ENCODE data around the gene CD2AP. TPM values are rescaled to one million over a fixed set of nuclear protein-coding genes. Genes with fewer than 3 reads are reported as not detected.

The CD2AP gene
- total and polyA plus RNA-seq, 2 of the 8 experiments (the other 6 are each of a cell fraction or from before 2014, with no cell fraction given): 8.6 to 75.6 TPM

DNA sequence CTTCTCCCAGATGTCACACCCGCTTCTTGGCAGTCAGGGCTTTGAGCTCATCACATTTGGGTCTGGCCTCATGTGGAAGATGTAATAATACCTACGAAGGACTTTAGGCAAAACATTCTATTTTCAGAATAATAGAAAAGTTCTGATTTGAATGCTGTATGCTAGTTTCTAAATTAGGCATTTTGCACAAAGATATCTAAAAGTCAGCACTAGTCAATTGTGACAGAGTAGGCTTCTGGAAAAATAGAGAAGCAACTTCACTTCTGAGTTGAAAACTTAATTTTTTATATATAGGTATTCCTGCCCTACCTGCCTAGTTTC is 38.3 kb upstream of the CD2AP start:
- H3K4ac ChIP-seq (replicated peaks; ENCODE audit: insufficient read length, low read depth, low read length): no peak overlapping the region
- H3K23ac ChIP-seq (ENCODE audit: insufficient read length): no peak overlapping the region
- no peaks in the 10 kb centered on the region for H4K20me1 ChIP-seq (replicated peaks in 1 of 2; ENCODE audit: control insufficient read depth in 1 of 2, insufficient read depth in 2 of 2, low read length in 2 of 2)
- no peak overlapping the region for H2BK12ac ChIP-seq (ENCODE audit: low read depth, low read length)
- H2BK15ac ChIP-seq (ENCODE audit: low read length): no peak overlapping the region
- no peaks in the 10 kb centered on the region for H3K4me1 ChIP-seq (replicated peaks in 1 of 4; ENCODE audit: control insufficient read depth in 3 of 4, insufficient read depth in 4 of 4, low read length in 3 of 4)
- no peaks in the 10 kb centered on the region for H3K79me1 ChIP-seq (ENCODE audit: low read depth, low read length)
- no peak overlapping the region for H3K18ac ChIP-seq (ENCODE audit: extremely low read depth, low read length)
- no peak overlapping the region for H2BK5ac ChIP-seq (ENCODE audit: low read depth, low read length)
- H4K8ac ChIP-seq (ENCODE audit: extremely low read depth, insufficient read depth, low read length): no peak overlapping the region
- no peak overlapping the region for H4K91ac ChIP-seq (replicated peaks; ENCODE audit: insufficient read length, low read length)
- H3K27me3 ChIP-seq (replicated peaks in 1 of 4; ENCODE audit: control insufficient read depth in 3 of 4, extremely low read depth in 1 of 4, insufficient read depth in 3 of 4, low read length in 3 of 4): no peaks in the 10 kb centered on the region
- DNase-seq (ENCODE audit: low read depth in 1 of 2, low spot score in 2 of 2) (no peak), FAIRE-seq (no peak)
- H3K27ac ChIP-seq (ENCODE audit: low read depth, low read length): no peak overlapping the region
- no peaks in the 10 kb centered on the region; a peak in 1 of 8 replicates for H3K36me3 ChIP-seq (ENCODE audit: control insufficient read depth in 2 of 4, insufficient read depth in 4 of 4, low read length in 3 of 4)
- H2BK120ac ChIP-seq (replicated peaks; ENCODE audit: low read depth, low read length): no peak overlapping the region
- H3K9me3 ChIP-seq (ENCODE audit: insufficient read depth in 2 of 2, low read depth in 1 of 2, low read length in 1 of 2): peaks cover 0 to 8% of the 10 kb centered on the region in 2 experiments; a peak in 1 of 4 replicates
- H3K14ac ChIP-seq (ENCODE audit: insufficient read length): no peak overlapping the region
- H4K5ac ChIP-seq (ENCODE audit: insufficient read length, low read depth, low read length): no peak overlapping the region
- no peak overlapping the region for H2AFZ ChIP-seq (ENCODE audit: low read length)
- H3K56ac ChIP-seq (replicated peaks; ENCODE audit: insufficient read length, low read depth, low read length): no peak overlapping the region
- no peak overlapping the region for H3K4me3 ChIP-seq (ENCODE audit: extremely low read depth in 1 of 4, insufficient read depth in 2 of 4, low read depth in 3 of 4, low read length in 4 of 4)
- CTCF ChIA-PET (ENCODE audit: partially characterized antibody): no interaction called here
- no peak overlapping the region for H2BK20ac ChIP-seq (ENCODE audit: low read length)
- TF ChIP-seq POLR2AphosphoS5 (IDR thresholded peaks at IDR 0.05; ENCODE audit: low read depth, low read length): no peak
- H2AK5ac ChIP-seq (ENCODE audit: low read depth, low read length): no peak overlapping the region
- H3K79me2 ChIP-seq (ENCODE audit: control insufficient read depth in 1 of 2, insufficient read depth in 2 of 2, low read length in 2 of 2): no peaks in the 10 kb centered on the region
- no peak overlapping the region for H3K9ac ChIP-seq (replicated peaks in 1 of 4; ENCODE audit: extremely low read depth in 1 of 4, low read depth in 3 of 4, low read length in 3 of 4)
- WGBS, 2 experiments (ENCODE audit: extremely low coverage in 1 of 2, insufficient coverage in 1 of 2, insufficient read length in 1 of 2, insufficient replicate concordance in 2 of 2, low coverage in 1 of 2, low lambda C conversion rate in 2 of 2, missing lambda C conversion rate in 1 of 2): 97% methylated on average over 2 of the region's 2 CpGs; no CpG with 5 or more reads in 1 of the 2 experiments
- POLR2A ChIA-PET (ENCODE audit: partially characterized antibody): no interaction called here
- no peaks in the 10 kb centered on the region for H3K23me2 ChIP-seq (ENCODE audit: low read depth, low read length)
- no peak overlapping the region for H3K4me2 ChIP-seq (ENCODE audit: insufficient read depth in 1 of 2, low read depth in 2 of 2, low read length in 2 of 2)
